Measurements from ENCODE around the gene ALG12. TPM values are rescaled to one million over a fixed set of nuclear protein-coding genes. Genes with fewer than 3 reads are reported as not detected.

Gene ALG12
- total RNA-seq, 2 experiments from 2014 or later: 11.4 to 11.7 TPM

- TF ChIP-seq, protein P1, sequence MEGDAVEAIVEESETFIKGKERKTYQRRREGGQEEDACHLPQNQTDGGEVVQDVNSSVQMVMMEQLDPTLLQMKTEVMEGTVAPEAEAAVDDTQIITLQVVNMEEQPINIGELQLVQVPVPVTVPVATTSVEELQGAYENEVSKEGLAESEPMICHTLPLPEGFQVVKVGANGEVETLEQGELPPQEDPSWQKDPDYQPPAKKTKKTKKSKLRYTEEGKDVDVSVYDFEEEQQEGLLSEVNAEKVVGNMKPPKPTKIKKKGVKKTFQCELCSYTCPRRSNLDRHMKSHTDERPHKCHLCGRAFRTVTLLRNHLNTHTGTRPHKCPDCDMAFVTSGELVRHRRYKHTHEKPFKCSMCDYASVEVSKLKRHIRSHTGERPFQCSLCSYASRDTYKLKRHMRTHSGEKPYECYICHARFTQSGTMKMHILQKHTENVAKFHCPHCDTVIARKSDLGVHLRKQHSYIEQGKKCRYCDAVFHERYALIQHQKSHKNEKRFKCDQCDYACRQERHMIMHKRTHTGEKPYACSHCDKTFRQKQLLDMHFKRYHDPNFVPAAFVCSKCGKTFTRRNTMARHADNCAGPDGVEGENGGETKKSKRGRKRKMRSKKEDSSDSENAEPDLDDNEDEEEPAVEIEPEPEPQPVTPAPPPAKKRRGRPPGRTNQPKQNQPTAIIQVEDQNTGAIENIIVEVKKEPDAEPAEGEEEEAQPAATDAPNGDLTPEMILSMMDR (conservative IDR thresholded peaks at IDR 0.05; ENCODE audit: low read length): no peak
- TF ChIP-seq EZH2phosphoT487 (IDR thresholded peaks at IDR 0.05; ENCODE audit: borderline replicate concordance, low read depth, low read length): no peak
- Histone ChIP-seq H3K4me3 (ENCODE audit: low read depth, low read length, poor library complexity, severe bottlenecking) (no peak overlapping the region), H4K20me1 (ENCODE audit: insufficient read depth, low read length) (no peaks in the 10 kb centered on the region), H3K9me2 (ENCODE audit: insufficient read depth, low read length) (no peaks in the 10 kb centered on the region), H3K79me2 (ENCODE audit: insufficient read depth, low read depth, low read length) (peaks cover 79% of the 10 kb centered on the region), H3K4me1 (ENCODE audit: insufficient read depth, low read length, poor library complexity, severe bottlenecking) (no peaks in the 10 kb centered on the region), H3K27ac (ENCODE audit: low read depth, low read length, poor library complexity, severe bottlenecking) (no peak overlapping the region), H3K9me3 (ENCODE audit: low read length) (peaks cover 18% of the 10 kb centered on the region; the same call in 1 of the 2 replicates), H3K4me2 (ENCODE audit: low read length) (no peak overlapping the region), H3K36me3 (ENCODE audit: insufficient read depth, low read length) (peaks cover 50% of the 10 kb centered on the region), H2AFZ (ENCODE audit: low read length) (no peak overlapping the region)
- ChIA-PET CTCF (ENCODE audit: unreplicated experiment) (no interaction called here), POLR2A (interaction anchor here (1.5 kb wide), 1 partner anchor 54 kb away, joined by 3 read pairs; no protein-coding TSS in a partner anchor)
- intact Hi-C loops (cut with micrococcal nuclease; ENCODE audit: unreplicated experiment): no loop called here
- no peak for DNase-seq (ENCODE audit: low spot score)
- BruUV-seq (replicated peaks): no TSS peak
These were observed 46.8 kb downstream of the ALG12 start for GRCh38 chr22:49871482-49871881.

DNA sequence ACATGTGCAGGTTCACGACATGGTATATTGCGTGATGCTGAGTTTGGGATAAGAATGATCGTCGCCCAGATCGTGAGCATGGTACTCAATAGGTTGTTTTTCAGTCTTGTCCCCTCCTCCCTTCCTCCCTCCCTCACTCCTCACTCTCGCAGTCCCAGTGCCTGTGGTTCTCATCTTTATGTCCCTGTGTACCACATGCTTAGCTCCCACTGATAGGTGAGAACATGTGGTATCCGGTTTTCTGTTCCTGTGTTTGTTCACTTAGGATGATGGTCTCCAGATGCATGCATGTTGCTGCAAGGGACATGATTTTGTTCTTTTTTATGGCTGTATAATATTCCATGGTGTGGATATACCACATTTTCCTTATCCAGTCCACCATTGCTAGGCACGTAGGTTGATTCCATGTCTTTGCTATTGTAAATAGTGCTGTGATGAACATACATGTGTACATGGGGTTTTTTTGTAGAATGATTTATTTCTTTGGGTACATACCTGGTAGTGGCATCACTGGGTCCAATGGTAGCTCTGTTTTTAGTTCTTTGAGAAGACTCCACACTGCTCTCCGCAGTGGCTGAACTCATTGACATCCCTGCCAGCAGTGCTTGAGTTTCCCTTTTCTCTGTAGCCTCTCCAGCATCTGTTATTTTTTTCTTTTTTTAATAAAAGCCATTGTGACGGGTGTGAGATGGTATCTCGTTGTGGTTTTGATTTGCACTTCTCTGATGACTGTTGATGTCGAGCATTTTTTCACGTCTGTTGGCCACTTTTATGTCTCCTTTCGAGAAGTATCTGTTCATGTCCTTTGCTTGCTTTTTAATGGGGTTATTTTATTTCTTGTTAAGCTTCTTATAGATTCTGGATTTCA, 48.2 kb downstream of the ALG12 start:
- DNase-seq (ENCODE audit: low spot score): no peak

More for the DNA sequence above, 48.2 kb downstream of the ALG12 start:
- no peaks in the 10 kb centered on the region for H4K20me1 ChIP-seq (ENCODE audit: insufficient read depth, low read length)
- TF ChIP-seq EZH2phosphoT487 (IDR thresholded peaks at IDR 0.05; ENCODE audit: borderline replicate concordance, low read depth, low read length): no peak
- TF ChIP-seq, protein P1 (conservative IDR thresholded peaks at IDR 0.05; ENCODE audit: low read length): no peak
- no peak overlapping the region for H3K4me3 ChIP-seq (ENCODE audit: low read depth, low read length, poor library complexity, severe bottlenecking)
- H3K36me3 ChIP-seq (ENCODE audit: insufficient read depth, low read length): peaks cover 52% of the 10 kb centered on the region
- H3K9me2 ChIP-seq (ENCODE audit: insufficient read depth, low read length): no peaks in the 10 kb centered on the region
- peaks cover 78% of the 10 kb centered on the region for H3K79me2 ChIP-seq (ENCODE audit: insufficient read depth, low read depth, low read length)
- BruUV-seq (replicated peaks): no TSS peak
- no peaks in the 10 kb centered on the region for H3K4me1 ChIP-seq (ENCODE audit: insufficient read depth, low read length, poor library complexity, severe bottlenecking)
- H3K27ac ChIP-seq (ENCODE audit: low read depth, low read length, poor library complexity, severe bottlenecking): no peak overlapping the region
- POLR2A ChIA-PET: interaction anchor here (1.4 to 1.5 kb wide), 2 partner anchors 12 to 56 kb away, joined by 3 read pairs; no protein-coding TSS in a partner anchor
- CTCF ChIA-PET (ENCODE audit: unreplicated experiment): no interaction called here
- intact Hi-C loops (cut with micrococcal nuclease; ENCODE audit: unreplicated experiment): no loop called here
- H3K4me2 ChIP-seq (ENCODE audit: low read length): no peak overlapping the region
- H3K9me3 ChIP-seq (ENCODE audit: low read length): peaks cover 18% of the 10 kb centered on the region; the same call in 1 of the 2 replicates
- H2AFZ ChIP-seq (ENCODE audit: low read length): no peak overlapping the region

Measured in OCI-LY7 (cell line).